Natural killer cell (primary cell): Measurements from ENCODE around the gene FIG4. TPM values are rescaled to one million over a fixed set of nuclear protein-coding genes. Genes with fewer than 3 reads are reported as not detected.

Experiments used
- ATAC-seq, 3 donors: fragments of 150-1000 bp in 2 of 3; fragments of 200-7000 bp in 1 of 3; cut with Tn5 transposase; 1 replicate in 1 of 3; 2 replicates in 2 of 3; pipeline ENCODE4 v1.10.0; 2021; ENCODE audit warnings: mild to moderate bottlenecking in 2 of 3, moderate library complexity in 2 of 3
- DNase-seq, 2 donors: peaks; one replicate each; pipeline versions ENCODE4 v3.0.0 to v3.0.0-alpha.2; 2013 to 2021; ENCODE audit warnings: mixed read lengths in 1 of 2
- H3K27ac ChIP-seq: one replicate; pipeline ENCODE4 v1.5.1; 2013; ENCODE audit warnings: mild to moderate bottlenecking, low read length
- H3K27me3 ChIP-seq: one replicate; pipeline ENCODE4 v1.6.1; 2013; ENCODE audit warnings: low read length; ENCODE audit not compliant: control insufficient read depth, insufficient read depth
- H3K36me3 ChIP-seq: one replicate; pipeline ENCODE4 v1.6.1; 2013; ENCODE audit warnings: low read length; ENCODE audit not compliant: control insufficient read depth, insufficient read depth
- H3K4me1 ChIP-seq: one replicate; pipeline ENCODE4 v1.6.1; 2013; ENCODE audit warnings: low read length; ENCODE audit not compliant: control insufficient read depth, insufficient read depth
- H3K4me3 ChIP-seq: one replicate; pipeline ENCODE4 v1.5.1; 2013; ENCODE audit warnings: low read length
- H3K9me3 ChIP-seq: one replicate; pipeline ENCODE4 v1.6.1; 2013; ENCODE audit warnings: low read length; ENCODE audit not compliant: control insufficient read depth, insufficient read depth
- H3K27ac Mint-ChIP-seq, 2 donors: one replicate each; pipeline ENCODE4 v1.8.0; 2022; ENCODE audit warnings: mild to moderate bottlenecking in 2 of 2, mixed read lengths in 2 of 2, moderate library complexity in 1 of 2
- H3K27me3 Mint-ChIP-seq, 2 donors: one replicate each; pipeline ENCODE4 v1.8.0; 2022; ENCODE audit warnings: low read depth in 2 of 2, mixed read lengths in 2 of 2
- H3K36me3 Mint-ChIP-seq: one replicate; pipeline ENCODE4 v1.8.0; 2022; ENCODE audit warnings: mixed read lengths
- H3K4me1 Mint-ChIP-seq, 2 donors: one replicate each; pipeline ENCODE4 v1.8.0; 2022; ENCODE audit warnings: mixed read lengths in 2 of 2
- H3K4me3 Mint-ChIP-seq: one replicate; pipeline ENCODE4 v1.8.0; 2022; ENCODE audit warnings: mild to moderate bottlenecking, moderate library complexity, mixed read lengths
- H3K9me3 Mint-ChIP-seq, 2 donors: one replicate each; pipeline ENCODE4 v1.8.0; 2022; ENCODE audit warnings: mixed read lengths in 2 of 2
- CTCF ChIP-seq: fragments of 200-600 bp; IDR thresholded peaks from one replicate; pipeline ENCODE4 v1.8.0; 2022; ENCODE audit warnings: antibody characterized with exemption
- WGBS: methylation state at CpG from one replicate; pipeline ENCODE4 v1.1.7; 2013; ENCODE audit warnings: missing lambda C conversion rate; ENCODE audit not compliant: insufficient coverage; 5-methylcytosine and 5-hydroxymethylcytosine counted together
- intact Hi-C: fragments of 100-400 bp; cut with micrococcal nuclease; formaldehyde crosslinking; loops from one replicate; pipeline ENCODE4 v1.14.2; 2022
- total RNA-seq, 4 donors: library from RNA; stranded (reverse); fragments of 120-200 nt in 1 of 4; gene quantifications; one replicate each; pipeline versions ENCODE4 v1.2.3 to v1.2.4, GENCODE V29; 2013 to 2022

The FIG4 gene
- total RNA-seq, 3 donors from 2014 or later (not counting 1 experiment from before 2014, with no cell fraction given), result 15.7 to 38.5 (median 20.7) TPM

GRCh38 chr6:109791301-109791700 is 100.2 kb downstream of the FIG4 start:
- Histone ChIP-seq H3K27me3 (no peaks in the 10 kb centered on the region), H3K27ac (no peak overlapping the region), H3K4me3 (no peak overlapping the region), H3K36me3 (peaks cover 33% of the 10 kb centered on the region), H3K4me1 (no peaks in the 10 kb centered on the region), H3K9me3 (no peaks in the 10 kb centered on the region)
- intact Hi-C loops, result no loop called here
- Mint-ChIP-seq H3K4me3 (no peak overlapping the region), H3K27ac (no peak overlapping the region), H3K36me3 (no peaks in the 10 kb centered on the region), H3K27me3 (no peaks in the 10 kb centered on the region), H3K9me3 (no peaks in the 10 kb centered on the region), H3K4me1 (no peaks in the 10 kb centered on the region)
- TF ChIP-seq CTCF, result no peak
- WGBS, result 95% methylated on average over 12 of the region's 12 CpGs
- no peak for ATAC-seq
- DNase-seq, result no peak

GRCh38 chr6:109793021-109793420 is 101.9 kb downstream of the FIG4 start:
- H3K27me3 Mint-ChIP-seq, result no peaks in the 10 kb centered on the region

GRCh38 chr6:109793792-109794191 is 102.7 kb downstream of the FIG4 start:
- no peaks in the 10 kb centered on the region for H3K27me3 ChIP-seq
- TF ChIP-seq CTCF, result no peak
- intact Hi-C loops, result no loop called here
- Mint-ChIP-seq H3K27me3 (no peaks in the 10 kb centered on the region), H3K4me1 (no peaks in the 10 kb centered on the region), H3K36me3 (no peaks in the 10 kb centered on the region), H3K9me3 (no peaks in the 10 kb centered on the region), H3K27ac (no peak overlapping the region), H3K4me3 (no peak overlapping the region)
- no peak for DNase-seq
- no peaks in the 10 kb centered on the region for H3K4me1 ChIP-seq
- H3K27ac ChIP-seq, result peak overlapping the region; percentile 54
- no peak overlapping the region for H3K4me3 ChIP-seq
- 71% methylated on average over 1 of the region's 1 CpG for WGBS
- no peaks in the 10 kb centered on the region for H3K9me3 ChIP-seq
- no peak for ATAC-seq
- peaks cover 34% of the 10 kb centered on the region for H3K36me3 ChIP-seq

More at GRCh38 chr6:109793021-109793420, 101.9 kb downstream of the FIG4 start:
- DNase-seq (no peak), ATAC-seq (no peak)
- WGBS, result 83% methylated on average over 1 of the region's 1 CpG
- Histone ChIP-seq H3K9me3 (no peaks in the 10 kb centered on the region), H3K36me3 (peaks cover 35% of the 10 kb centered on the region), H3K27ac (peak overlapping the region; percentile 42), H3K27me3 (no peaks in the 10 kb centered on the region), H3K4me3 (no peak overlapping the region), H3K4me1 (no peaks in the 10 kb centered on the region)
- Mint-ChIP-seq H3K36me3 (no peaks in the 10 kb centered on the region), H3K4me3 (no peak overlapping the region), H3K9me3 (no peaks in the 10 kb centered on the region), H3K27ac (no peak overlapping the region), H3K4me1 (no peaks in the 10 kb centered on the region)
- intact Hi-C loops, result no loop called here
- TF ChIP-seq CTCF, result no peak

- intact Hi-C loops, result no loop called here
- 98% methylated on average over 5 of the region's 6 CpGs for WGBS
- H3K27me3 Mint-ChIP-seq, result no peaks in the 10 kb centered on the region
- H3K36me3 Mint-ChIP-seq, result no peaks in the 10 kb centered on the region
- Histone ChIP-seq H3K36me3 (peaks cover 31% of the 10 kb centered on the region), H3K9me3 (no peaks in the 10 kb centered on the region), H3K27me3 (no peaks in the 10 kb centered on the region), H3K4me1 (no peaks in the 10 kb centered on the region), H3K27ac (peak overlapping the region; percentile 54), H3K4me3 (no peak overlapping the region)
- TF ChIP-seq CTCF, result no peak
- ATAC-seq, result no peak
- no peaks in the 10 kb centered on the region for H3K4me1 Mint-ChIP-seq
- H3K27ac Mint-ChIP-seq, result no peak overlapping the region
- no peak for DNase-seq
- H3K4me3 Mint-ChIP-seq, result no peak overlapping the region
- H3K9me3 Mint-ChIP-seq, result no peaks in the 10 kb centered on the region
Observed at GRCh38 chr6:109794201-109794923, 103.3 kb downstream of the FIG4 start.
